Lower leg skin (tissue), 3 donors: Measurements from ENCODE around the gene POLR3E.

Experiments used
- POLR2A ChIP-seq, 2 donors: fragments of 450-650 bp; IDR thresholded peaks; one replicate each; pipeline ENCODE4 v1.6.1; 2016 to 2017; ENCODE audit warnings: antibody characterized with exemption in 2 of 2, mild to moderate bottlenecking in 1 of 2, moderate library complexity in 1 of 2
- TF ChIP-seq, protein P1 (sequence below), 3 donors: fragments of 450-650 bp; IDR thresholded peaks; one replicate each; pipeline ENCODE4 v1.5.1; 2016; ENCODE audit warnings: antibody characterized with exemption in 3 of 3, mild to moderate bottlenecking in 3 of 3, moderate library complexity in 2 of 3

DNA sequence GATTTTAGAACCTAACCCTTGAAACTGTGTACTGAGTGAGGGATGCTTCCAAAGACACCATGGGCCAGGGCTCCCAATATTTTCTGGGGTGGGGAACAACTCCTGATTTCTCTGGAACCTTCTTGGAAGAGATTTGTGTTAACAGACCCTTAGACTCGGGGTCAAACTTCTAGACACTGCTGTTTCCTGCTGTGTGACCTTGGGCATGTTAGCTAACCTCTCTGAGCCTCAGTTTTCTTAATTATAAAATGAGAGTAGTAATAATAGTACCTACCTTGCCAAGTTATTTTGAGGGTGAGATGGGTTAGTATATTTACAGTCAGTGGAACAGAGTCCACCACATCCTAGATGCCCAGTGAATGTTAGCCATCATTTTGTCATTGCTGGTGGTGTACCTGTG is 18.8 kb downstream of the POLR3E start:
- TF ChIP-seq, protein P1, sequence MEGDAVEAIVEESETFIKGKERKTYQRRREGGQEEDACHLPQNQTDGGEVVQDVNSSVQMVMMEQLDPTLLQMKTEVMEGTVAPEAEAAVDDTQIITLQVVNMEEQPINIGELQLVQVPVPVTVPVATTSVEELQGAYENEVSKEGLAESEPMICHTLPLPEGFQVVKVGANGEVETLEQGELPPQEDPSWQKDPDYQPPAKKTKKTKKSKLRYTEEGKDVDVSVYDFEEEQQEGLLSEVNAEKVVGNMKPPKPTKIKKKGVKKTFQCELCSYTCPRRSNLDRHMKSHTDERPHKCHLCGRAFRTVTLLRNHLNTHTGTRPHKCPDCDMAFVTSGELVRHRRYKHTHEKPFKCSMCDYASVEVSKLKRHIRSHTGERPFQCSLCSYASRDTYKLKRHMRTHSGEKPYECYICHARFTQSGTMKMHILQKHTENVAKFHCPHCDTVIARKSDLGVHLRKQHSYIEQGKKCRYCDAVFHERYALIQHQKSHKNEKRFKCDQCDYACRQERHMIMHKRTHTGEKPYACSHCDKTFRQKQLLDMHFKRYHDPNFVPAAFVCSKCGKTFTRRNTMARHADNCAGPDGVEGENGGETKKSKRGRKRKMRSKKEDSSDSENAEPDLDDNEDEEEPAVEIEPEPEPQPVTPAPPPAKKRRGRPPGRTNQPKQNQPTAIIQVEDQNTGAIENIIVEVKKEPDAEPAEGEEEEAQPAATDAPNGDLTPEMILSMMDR (IDR thresholded peaks at IDR 0.05) = no peak
- TF ChIP-seq POLR2A (IDR thresholded peaks at IDR 0.05) = no peak
